GM23338 (cell line): Measurements from ENCODE around the gene PLXNA2.

ENCODE experiments used
- CTCF ChIP-seq, 2 experiments: fragments of 200-600 bp in 1 of 2; sonication (generic) in 1 of 2; conservative IDR thresholded peaks; 2 replicates each; pipeline versions ENCODE4 v1.5.1 to v1.6.1; 2016 to 2017; ENCODE audit warnings: antibody characterized with exemption in 2 of 2, low read depth in 2 of 2, mild to moderate bottlenecking in 2 of 2, moderate library complexity in 1 of 2
- EZH2 ChIP-seq: fragments of 200-600 bp; sonication (generic); IDR thresholded peaks from one replicate; pipeline ENCODE4 v1.8.0; 2017; ENCODE audit warnings: antibody characterized with exemption, mild to moderate bottlenecking, low read depth; ENCODE audit not compliant: unreplicated experiment
- EZH2phosphoT487 ChIP-seq: fragments of 200-600 bp; sonication (generic); IDR thresholded peaks from one replicate; pipeline ENCODE4 v1.8.1; 2018; ENCODE audit warnings: antibody characterized with exemption; ENCODE audit not compliant: unreplicated experiment
- POLR2AphosphoS5 ChIP-seq: IDR thresholded peaks from 2 replicates; pipeline ENCODE4 v1.6.1; 2016; ENCODE audit warnings: antibody characterized with exemption, low read depth
- REST ChIP-seq: IDR thresholded peaks from one replicate; pipeline ENCODE4 v1.6.1; 2018; ENCODE audit warnings: antibody characterized with exemption; ENCODE audit not compliant: unreplicated experiment

GRCh38 chr1:208242941-208243526, 1.1 kb downstream of the PLXNA2 start:
- TF ChIP-seq POLR2AphosphoS5 (no peak), CTCF (conservative IDR thresholded peaks at IDR 0.05; ENCODE audit: low read depth in 2 of 2) (peak in 1 of 2 experiments; percentile 29; a peak in 2 of 4 replicates), EZH2 (no peak), EZH2phosphoT487 (no peak), REST (no peak)
